Activated naive CD4-positive, alpha-beta T cell (primary cell): ENCODE data around the gene C20orf204.
A peak's percentile ranks its signal among the peaks of the same experiment; 100 is the strongest.

Experiments used
- DNase-seq, 4 experiments: peaks; one replicate each; lab custom pipeline; 2025; lab: John Stamatoyannopoulos, UW

Gene C20orf204

GRCh38 chr20:64071341-64072332 is 35.7 kb downstream of the C20orf204 start:
- DNase-seq: no peak

DNA sequence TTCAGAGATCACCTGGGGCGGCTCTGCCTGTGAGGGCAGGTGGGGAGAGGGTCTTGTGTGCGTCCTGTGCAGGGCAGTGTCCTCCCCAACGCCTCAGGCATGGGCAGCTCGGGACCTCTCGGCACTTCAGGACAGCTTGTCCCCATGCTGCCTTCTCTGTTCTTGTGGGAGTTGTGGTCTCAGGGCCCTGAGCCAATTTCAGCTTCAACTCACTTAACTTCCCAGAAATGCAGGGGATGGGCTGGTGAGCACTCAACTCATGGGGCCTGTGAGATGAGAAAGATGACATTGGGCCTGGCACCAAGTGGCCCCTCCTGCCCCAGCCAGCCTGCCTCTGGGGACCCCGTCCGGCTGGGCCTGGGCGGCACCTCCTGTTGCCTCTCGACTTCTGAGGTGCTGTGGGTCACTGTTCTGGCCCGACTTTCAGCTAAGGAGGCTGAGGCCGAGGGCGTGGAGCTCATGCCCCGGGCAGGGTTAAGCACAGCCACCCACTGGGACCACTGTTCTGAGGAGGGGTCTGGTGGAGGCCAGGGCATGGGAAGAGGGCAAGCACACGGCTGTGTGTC is 36.6 kb downstream of the C20orf204 start:
- no peak for DNase-seq

GRCh38 chr20:64073476-64074183 is 37.6 kb downstream of the C20orf204 start:
- DNase-seq: no peak

DNA sequence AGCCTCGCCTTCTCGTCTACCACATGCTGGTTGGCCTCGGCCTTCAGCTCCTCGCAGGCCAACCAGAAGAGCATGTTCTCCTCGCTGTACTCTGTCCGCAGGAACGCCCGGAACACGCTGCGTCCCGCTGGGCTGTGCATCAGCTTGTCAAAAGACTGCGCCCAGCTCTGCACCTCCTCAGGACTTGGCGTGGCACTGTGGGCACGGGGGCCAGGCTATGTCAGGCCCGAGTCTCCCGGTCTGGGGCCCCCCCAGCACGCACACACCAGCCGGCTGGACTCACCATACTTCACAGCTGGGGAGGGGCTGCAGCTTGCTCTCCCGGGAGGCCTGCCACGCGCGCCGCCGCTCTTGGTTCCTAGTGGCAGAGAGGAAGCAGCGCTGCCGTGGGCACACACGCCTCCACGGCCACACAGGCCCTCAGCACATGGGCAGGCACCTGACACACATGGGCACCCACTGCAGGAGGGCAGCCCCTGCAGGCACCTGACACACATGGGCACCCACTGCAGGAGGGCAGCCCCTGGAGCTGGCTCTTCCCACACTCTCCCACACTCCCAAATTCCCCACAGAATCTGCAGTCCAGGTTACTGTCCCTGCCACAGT is 38.3 kb downstream of the C20orf204 start:
- no peak for DNase-seq

- no peak for DNase-seq
Measured at GRCh38 chr20:64074963-64075362, 39.0 kb downstream of the C20orf204 start.

- DNase-seq: no peak
Measured at GRCh38 chr20:64075556-64075955, 39.6 kb downstream of the C20orf204 start.

- DNase-seq: no peak
Measured at GRCh38 chr20:64076061-64076997, 40.3 kb downstream of the C20orf204 start.

- peak in 1 of 4 experiments; percentile 17 for DNase-seq
Measured at GRCh38 chr20:64077094-64077493, 41.1 kb downstream of the C20orf204 start.

GRCh38 chr20:64077541-64077875 is 41.5 kb downstream of the C20orf204 start:
- no peak for DNase-seq

DNA sequence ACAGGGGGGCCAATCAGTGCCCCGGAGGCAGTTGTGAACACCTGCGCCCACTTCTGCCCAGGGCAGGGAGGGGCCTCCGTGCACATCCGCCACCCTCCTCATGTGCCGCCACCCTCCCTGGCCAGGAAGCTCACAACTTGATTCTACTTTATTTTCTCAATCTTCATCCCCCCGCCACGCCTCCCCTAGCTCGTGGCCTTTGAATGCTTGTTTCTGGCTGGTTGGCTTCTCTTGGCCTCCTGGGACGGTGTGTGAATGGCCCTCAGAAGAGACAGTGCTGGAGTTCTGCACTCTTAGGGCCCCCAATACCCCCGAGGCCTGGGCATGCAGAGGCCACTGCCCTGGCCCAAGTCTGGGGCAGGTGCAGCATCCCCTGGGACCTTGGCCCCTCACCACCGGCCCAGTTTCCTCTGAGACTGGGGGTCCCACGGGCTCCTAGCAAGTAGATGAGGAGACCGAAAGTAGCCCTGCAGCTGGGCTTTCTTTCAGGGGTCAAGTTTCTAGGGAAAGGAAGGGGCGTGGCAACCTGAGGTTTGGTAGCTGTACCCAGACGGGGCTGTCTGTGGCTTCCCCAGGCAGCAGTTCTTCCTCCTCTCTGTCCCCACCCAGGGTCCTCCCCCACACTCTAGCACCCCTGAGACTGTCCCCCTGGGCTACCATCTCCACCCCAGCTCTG is 42.0 kb downstream of the C20orf204 start:
- DNase-seq: peak in 2 of 4 experiments; percentile 56 to 60

- DNase-seq: no peak
Measured at GRCh38 chr20:64078934-64079272, 42.9 kb downstream of the C20orf204 start.

- DNase-seq: peak in 1 of 4 experiments; percentile 64
Measured at GRCh38 chr20:64079273-64080012, 43.5 kb downstream of the C20orf204 start, which contains the start of gene RGS19. TSS of gene RGS19 (minus strand) at chr20:64079518. CDS start at chr20:64076886, 2,632 bp downstream.

GRCh38 chr20:64080013-64080812 is 44.2 kb downstream of the C20orf204 start, which contains the start of gene OPRL1:
TSS of gene OPRL1 (plus strand) at chr20:64080082. CDS start at chr20:64092721, 12,639 bp downstream.
- DNase-seq: peak in 1 of 4 experiments; percentile 39

GRCh38 chr20:64080813-64081623 is 45.0 kb downstream of the C20orf204 start:
- no peak for DNase-seq

DNA sequence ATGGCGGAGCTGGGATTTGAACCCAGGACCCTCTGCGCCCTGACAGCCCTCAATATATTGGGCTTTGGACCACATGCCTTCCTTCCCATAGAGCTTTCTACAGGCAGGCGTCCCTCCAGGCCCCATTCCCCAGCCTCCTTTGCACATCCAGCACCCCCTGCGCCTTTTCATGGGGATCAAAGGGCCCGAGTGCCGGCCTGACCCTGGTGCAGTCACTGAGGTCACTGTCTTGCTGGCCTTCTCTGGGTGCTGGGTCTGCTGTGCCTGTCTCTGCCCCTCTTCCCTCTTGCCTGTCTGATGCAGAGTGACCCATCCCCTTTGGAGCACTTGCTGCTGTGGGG is 45.6 kb downstream of the C20orf204 start:
- no peak for DNase-seq

DNA sequence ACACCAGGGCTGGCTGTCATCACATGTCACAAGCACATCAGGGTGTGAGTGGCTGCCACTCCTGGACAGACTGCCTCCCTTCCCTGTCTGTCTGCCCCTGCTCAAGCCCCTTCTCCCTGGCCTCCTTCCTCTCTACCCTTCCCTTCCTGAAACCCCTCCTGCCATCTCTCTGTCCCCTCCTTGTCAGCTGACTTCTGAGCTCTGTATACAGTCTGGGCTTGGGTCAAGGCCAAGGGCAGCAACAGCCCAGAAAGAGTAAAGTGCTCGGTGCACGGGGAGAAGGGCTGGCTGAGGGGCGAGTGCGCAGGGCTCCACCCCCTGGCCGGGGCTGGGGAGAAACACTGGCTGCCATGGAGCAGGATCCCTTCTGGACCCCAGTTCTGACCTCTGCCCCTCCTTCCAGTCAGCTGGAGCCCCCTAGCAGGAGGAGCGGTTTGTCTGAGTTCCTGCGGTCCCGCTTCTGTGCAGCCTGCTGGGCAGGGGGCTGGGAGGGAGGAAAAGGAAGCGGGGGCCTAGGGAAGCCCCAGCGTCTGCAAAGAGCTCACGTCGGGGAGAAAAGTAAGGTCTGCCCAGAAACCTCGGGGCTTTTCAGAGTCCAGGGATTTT is 46.2 kb downstream of the C20orf204 start:
- DNase-seq: no peak

GRCh38 chr20:64082820-64083377 is 46.9 kb downstream of the C20orf204 start:
- no peak for DNase-seq
